Measurements from ENCODE around the gene COL5A2.

COL5A2 gene

GRCh38 chr2:189188115-189188805, 8.7 kb upstream of the COL5A2 start:
- TF ChIP-seq, protein P1, sequence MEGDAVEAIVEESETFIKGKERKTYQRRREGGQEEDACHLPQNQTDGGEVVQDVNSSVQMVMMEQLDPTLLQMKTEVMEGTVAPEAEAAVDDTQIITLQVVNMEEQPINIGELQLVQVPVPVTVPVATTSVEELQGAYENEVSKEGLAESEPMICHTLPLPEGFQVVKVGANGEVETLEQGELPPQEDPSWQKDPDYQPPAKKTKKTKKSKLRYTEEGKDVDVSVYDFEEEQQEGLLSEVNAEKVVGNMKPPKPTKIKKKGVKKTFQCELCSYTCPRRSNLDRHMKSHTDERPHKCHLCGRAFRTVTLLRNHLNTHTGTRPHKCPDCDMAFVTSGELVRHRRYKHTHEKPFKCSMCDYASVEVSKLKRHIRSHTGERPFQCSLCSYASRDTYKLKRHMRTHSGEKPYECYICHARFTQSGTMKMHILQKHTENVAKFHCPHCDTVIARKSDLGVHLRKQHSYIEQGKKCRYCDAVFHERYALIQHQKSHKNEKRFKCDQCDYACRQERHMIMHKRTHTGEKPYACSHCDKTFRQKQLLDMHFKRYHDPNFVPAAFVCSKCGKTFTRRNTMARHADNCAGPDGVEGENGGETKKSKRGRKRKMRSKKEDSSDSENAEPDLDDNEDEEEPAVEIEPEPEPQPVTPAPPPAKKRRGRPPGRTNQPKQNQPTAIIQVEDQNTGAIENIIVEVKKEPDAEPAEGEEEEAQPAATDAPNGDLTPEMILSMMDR (IDR thresholded peaks at IDR 0.05; ENCODE audit: low read length, missing control alignments), result no peak
- DNase-seq (ENCODE audit: low read depth), result no peak

DNA sequence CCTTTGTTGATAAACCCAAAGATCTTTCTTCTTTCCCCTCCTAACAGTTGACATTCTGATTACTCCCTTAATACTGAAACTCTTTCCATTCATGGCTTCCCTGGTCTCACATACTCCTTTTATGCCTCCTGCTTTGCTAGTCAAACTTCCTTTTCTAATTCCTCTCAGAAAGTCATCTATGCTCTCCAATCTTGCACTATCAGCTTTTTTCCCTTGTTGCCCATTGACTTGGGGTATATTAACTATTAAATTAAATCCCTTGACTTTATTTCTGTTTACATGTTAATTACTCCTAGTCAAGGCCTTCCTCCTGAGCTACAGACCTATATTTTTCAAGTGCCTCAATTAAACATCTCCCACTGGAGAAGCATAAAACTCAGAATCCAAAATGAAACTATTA, 3.6 kb upstream of the COL5A2 start:
- no peak overlapping the region for H3K4me3 ChIP-seq (replicated peaks; ENCODE audit: low read depth, low read length)
- DNase-seq (ENCODE audit: low read depth), result no peak
- TF ChIP-seq, protein P1 (IDR thresholded peaks at IDR 0.05; ENCODE audit: low read length, missing control alignments), result no peak

More at GRCh38 chr2:189188115-189188805, 8.7 kb upstream of the COL5A2 start:
- no peak overlapping the region for H3K4me3 ChIP-seq (replicated peaks; ENCODE audit: low read depth, low read length)

- no peak overlapping the region for H3K4me3 ChIP-seq (replicated peaks; ENCODE audit: low read depth, low read length)
These were observed 2.1 kb upstream of the COL5A2 start for GRCh38 chr2:189181706-189182105.

GRCh38 chr2:189178726-189179569, 613 bp downstream of the COL5A2 start:
- peak; percentile 90 for DNase-seq (ENCODE audit: low read depth)
- TF ChIP-seq, protein P1 (IDR thresholded peaks at IDR 0.05; ENCODE audit: low read length, missing control alignments), result no peak
- H3K4me3 ChIP-seq (replicated peaks; ENCODE audit: low read depth, low read length), result peak overlapping the region; percentile 89

More at GRCh38 chr2:189181706-189182105, 2.1 kb upstream of the COL5A2 start:
- DNase-seq (ENCODE audit: low read depth), result no peak
- TF ChIP-seq, protein P1 (IDR thresholded peaks at IDR 0.05; ENCODE audit: low read length, missing control alignments), result no peak

GRCh38 chr2:189178054-189178453, 1.5 kb downstream of the COL5A2 start:
- peak overlapping the region; percentile 89 for H3K4me3 ChIP-seq (replicated peaks; ENCODE audit: low read depth, low read length)
- TF ChIP-seq, protein P1 (IDR thresholded peaks at IDR 0.05; ENCODE audit: low read length, missing control alignments), result peak; percentile 57
- DNase-seq (ENCODE audit: low read depth), result peak; percentile 65

GRCh38 chr2:189177251-189177840, 2.2 kb downstream of the COL5A2 start:
- TF ChIP-seq, protein P1 (IDR thresholded peaks at IDR 0.05; ENCODE audit: low read length, missing control alignments), result no peak
- no peak for DNase-seq (ENCODE audit: low read depth)
- peak overlapping the region; percentile 89 for H3K4me3 ChIP-seq (replicated peaks; ENCODE audit: low read depth, low read length)

Measured in fibroblast of pulmonary artery (primary cell).